Large intestine (tissue), 3 donors: ENCODE data around the gene RERG. TPM values are rescaled to one million over a fixed set of nuclear protein-coding genes. Genes with fewer than 3 reads are reported as not detected.
"Not testable (repeated sequence)": the region's sequence is repeated elsewhere in the genome, so short reads cannot be mapped to it uniquely, and the experiment has no call there.

Experiments used
- DNase-seq, 2 donors: peaks; one replicate each; pipeline versions ENCODE4 v3.0.0 to v3.0.0-alpha.2; 2013
- H3K27ac ChIP-seq: one replicate; pipeline ENCODE4 v1.5.1; 2013; ENCODE audit warnings: low read length
- H3K27me3 ChIP-seq: 2 replicates; pipeline ENCODE4 v1.6.1; 2013; ENCODE audit warnings: low read length; ENCODE audit not compliant: control insufficient read depth, insufficient read depth
- H3K36me3 ChIP-seq: 2 replicates; pipeline ENCODE4 v1.6.1; 2013; ENCODE audit warnings: low read length; ENCODE audit not compliant: control insufficient read depth, insufficient read depth
- H3K4me1 ChIP-seq: one replicate; pipeline ENCODE4 v1.6.1; 2013; ENCODE audit warnings: low read length; ENCODE audit not compliant: control insufficient read depth, insufficient read depth
- H3K4me3 ChIP-seq: one replicate; pipeline ENCODE4 v1.5.1; 2013; ENCODE audit warnings: low read length
- H3K9me3 ChIP-seq: one replicate; pipeline ENCODE4 v1.6.1; 2013; ENCODE audit warnings: mild to moderate bottlenecking, low read depth, low read length, moderate library complexity; ENCODE audit not compliant: control insufficient read depth
- WGBS: methylation state at CpG from one replicate; pipeline ENCODE4 v1.1.5; 2013; ENCODE audit warnings: low lambda C conversion rate; ENCODE audit not compliant: insufficient coverage; 5-methylcytosine and 5-hydroxymethylcytosine counted together
- polyA plus RNA-seq: library from polyadenylated mRNA; unstranded; fragments of 120-200 nt; gene quantifications from one replicate; pipeline ENCODE4 v1.2.1, GENCODE V29; 2013

The RERG gene
- polyA plus RNA-seq, 1 donor: 6.8 TPM

- Histone ChIP-seq H3K4me3 (no peak overlapping the region), H3K4me1 (no peaks in the 10 kb centered on the region), H3K36me3 (no peaks in the 10 kb centered on the region), H3K9me3 (no peaks in the 10 kb centered on the region), H3K27me3 (no peaks in the 10 kb centered on the region), H3K27ac (no peak overlapping the region)
- no peak for DNase-seq
- WGBS: 100% methylated on average over 1 of the region's 3 CpGs
Measured at GRCh38 chr12:15115434-15115833, 105.8 kb downstream of the RERG start.

GRCh38 chr12:15114501-15114900 is 106.7 kb downstream of the RERG start:
- Histone ChIP-seq H3K27me3 (no peaks in the 10 kb centered on the region), H3K36me3 (no peaks in the 10 kb centered on the region), H3K4me1 (no peaks in the 10 kb centered on the region), H3K4me3 (no peak overlapping the region), H3K9me3 (no peaks in the 10 kb centered on the region), H3K27ac (no peak overlapping the region)
- WGBS: no CpG with 5 or more reads among the region's 4 CpGs
- DNase-seq: no peak

GRCh38 chr12:15092826-15093225 is 128.4 kb downstream of the RERG start:
- no peaks in the 10 kb centered on the region for H3K4me1 ChIP-seq
- no peaks in the 10 kb centered on the region for H3K27me3 ChIP-seq
- H3K27ac ChIP-seq: no peak overlapping the region
- H3K4me3 ChIP-seq: no peak overlapping the region
- WGBS: no CpG with 5 or more reads among the region's 1 CpG
- no peaks in the 10 kb centered on the region for H3K9me3 ChIP-seq
- DNase-seq: no peak
- no peaks in the 10 kb centered on the region for H3K36me3 ChIP-seq

GRCh38 chr12:15090441-15090840 is 130.8 kb downstream of the RERG start:
- no peak overlapping the region for H3K4me3 ChIP-seq
- no CpG with 5 or more reads among the region's 2 CpGs for WGBS
- no peak overlapping the region for H3K27ac ChIP-seq

GRCh38 chr12:15088105-15088504 is 133.1 kb downstream of the RERG start:
- no peaks in the 10 kb centered on the region for H3K36me3 ChIP-seq
- no peak for DNase-seq
- no peak overlapping the region for H3K4me3 ChIP-seq
- no peaks in the 10 kb centered on the region for H3K4me1 ChIP-seq
- no CpG with 5 or more reads among the region's 1 CpG for WGBS
- no peaks in the 10 kb centered on the region for H3K9me3 ChIP-seq
- H3K27me3 ChIP-seq: no peaks in the 10 kb centered on the region
- no peak overlapping the region for H3K27ac ChIP-seq

More at GRCh38 chr12:15090441-15090840, 130.8 kb downstream of the RERG start:
- no peak for DNase-seq
- no peaks in the 10 kb centered on the region for H3K27me3 ChIP-seq
- H3K9me3 ChIP-seq: no peaks in the 10 kb centered on the region
- no peaks in the 10 kb centered on the region for H3K36me3 ChIP-seq
- H3K4me1 ChIP-seq: no peaks in the 10 kb centered on the region

- H3K4me1 ChIP-seq, H3K36me3 ChIP-seq, H3K27me3 ChIP-seq, H3K9me3 ChIP-seq, DNase-seq, H3K4me3 ChIP-seq, H3K27ac ChIP-seq: not testable (repeated sequence)
- 100% methylated on average over 1 of the region's 2 CpGs for WGBS
Measured at GRCh38 chr12:15077751-15078150, 143.5 kb downstream of the RERG start.

- Histone ChIP-seq H3K36me3 (no peaks in the 10 kb centered on the region), H3K27ac (no peak overlapping the region), H3K4me1 (no peaks in the 10 kb centered on the region), H3K4me3 (no peak overlapping the region), H3K27me3 (no peaks in the 10 kb centered on the region), H3K9me3 (no peaks in the 10 kb centered on the region)
- WGBS: no CpG with 5 or more reads among the region's 1 CpG
- DNase-seq: no peak
Measured at GRCh38 chr12:15074351-15074750, 146.9 kb downstream of the RERG start.

- H3K36me3 ChIP-seq: no peaks in the 10 kb centered on the region
- H3K27me3 ChIP-seq: no peaks in the 10 kb centered on the region
- no CpG with 5 or more reads among the region's 1 CpG for WGBS
- H3K27ac ChIP-seq: no peak overlapping the region
- H3K4me1 ChIP-seq: no peaks in the 10 kb centered on the region
- no peak for DNase-seq
- no peak overlapping the region for H3K4me3 ChIP-seq
- H3K9me3 ChIP-seq: no peaks in the 10 kb centered on the region
Measured at GRCh38 chr12:15059123-15059522, 162.1 kb downstream of the RERG start.

Other genes starting within 250 kb of the RERG start
- not detected for gene PDE6H, start 248.4 kb downstream of the RERG start, polyA plus RNA-seq
- gene PTPRO, start 101.1 kb upstream of the RERG start, polyA plus RNA-seq: 1.6 TPM